GM21526 (cell line): ENCODE data around the gene TMPRSS11E.
A peak's percentile ranks its signal among the peaks of the same experiment; 100 is the strongest.
"Not testable (repeated sequence)": the region's sequence is repeated elsewhere in the genome, so short reads cannot be mapped to it uniquely, and the experiment has no call there.

ENCODE experiments used
- ATAC-seq: cut with Tn5 transposase; IDR thresholded peaks from one replicate; pipeline ENCODE4 v1.9.1; 2021; ENCODE audit warnings: moderate library complexity; ENCODE audit not compliant: unreplicated experiment, low FRiP score

TMPRSS11E gene, protein sequence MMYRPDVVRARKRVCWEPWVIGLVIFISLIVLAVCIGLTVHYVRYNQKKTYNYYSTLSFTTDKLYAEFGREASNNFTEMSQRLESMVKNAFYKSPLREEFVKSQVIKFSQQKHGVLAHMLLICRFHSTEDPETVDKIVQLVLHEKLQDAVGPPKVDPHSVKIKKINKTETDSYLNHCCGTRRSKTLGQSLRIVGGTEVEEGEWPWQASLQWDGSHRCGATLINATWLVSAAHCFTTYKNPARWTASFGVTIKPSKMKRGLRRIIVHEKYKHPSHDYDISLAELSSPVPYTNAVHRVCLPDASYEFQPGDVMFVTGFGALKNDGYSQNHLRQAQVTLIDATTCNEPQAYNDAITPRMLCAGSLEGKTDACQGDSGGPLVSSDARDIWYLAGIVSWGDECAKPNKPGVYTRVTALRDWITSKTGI

DNA sequence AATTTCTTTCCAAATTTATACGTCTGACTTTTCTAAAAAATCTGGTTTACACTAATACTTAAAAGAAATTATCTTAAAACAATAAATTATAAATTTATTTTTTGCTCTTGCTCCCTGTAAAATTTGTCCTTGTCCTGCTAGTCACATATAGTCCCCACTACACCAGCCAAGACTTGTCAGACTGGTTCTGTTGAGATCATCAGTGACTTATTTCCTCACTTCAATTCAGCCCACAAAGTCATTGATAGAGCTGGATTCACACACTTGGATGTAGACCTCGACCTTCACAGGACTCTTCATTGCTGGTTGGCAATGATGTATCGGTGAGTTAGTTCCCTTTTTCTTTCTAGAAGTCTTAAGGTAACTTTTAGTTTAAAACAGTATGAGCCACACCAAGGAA lies at the start of gene TMPRSS11E:
TMPRSS11E (plus strand) TSS at position 263 of the 400 bp plus-strand sequence; CDS start at position 313, 50 bp downstream.
- ATAC-seq: no peak

DNA sequence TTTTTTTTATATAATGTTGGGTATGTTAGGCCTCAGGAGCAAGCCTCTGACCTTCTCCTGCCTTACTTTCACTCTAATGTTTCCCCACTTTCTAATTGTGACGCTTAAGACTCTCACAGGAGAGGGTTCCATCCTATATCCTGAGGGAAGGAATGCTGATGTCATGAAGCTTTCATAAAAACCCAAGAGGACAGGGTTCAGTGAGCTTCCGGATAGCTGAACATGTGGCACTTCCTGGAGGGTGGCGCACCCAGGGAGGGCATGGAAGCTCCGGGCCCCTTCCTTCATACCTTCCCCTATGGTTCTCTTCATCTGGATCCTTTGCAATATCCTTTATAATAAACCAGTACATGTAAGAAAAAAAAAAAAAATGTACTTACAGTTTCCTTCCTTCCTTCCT lies 48.0 kb upstream of the TMPRSS11E start:
- ATAC-seq: no peak

DNA sequence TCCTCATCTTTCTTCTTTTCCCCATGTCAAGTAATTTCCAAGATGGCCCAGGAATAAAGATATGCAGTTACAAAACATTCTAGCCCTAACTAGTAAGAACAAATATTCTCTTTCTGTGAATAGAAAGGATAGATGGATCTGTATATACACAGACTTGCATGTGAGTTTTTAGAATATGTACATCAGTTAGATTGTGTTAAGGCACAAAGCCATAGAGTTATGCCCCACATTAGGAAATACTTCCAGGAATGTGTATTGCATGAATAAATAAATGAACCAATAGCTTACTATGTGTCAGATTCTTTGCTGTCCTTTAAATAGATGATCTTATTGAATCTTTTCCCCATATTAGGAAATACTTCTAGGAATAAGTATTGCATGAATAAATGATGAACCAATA lies 46.0 kb upstream of the TMPRSS11E start:
- ATAC-seq: no peak

DNA sequence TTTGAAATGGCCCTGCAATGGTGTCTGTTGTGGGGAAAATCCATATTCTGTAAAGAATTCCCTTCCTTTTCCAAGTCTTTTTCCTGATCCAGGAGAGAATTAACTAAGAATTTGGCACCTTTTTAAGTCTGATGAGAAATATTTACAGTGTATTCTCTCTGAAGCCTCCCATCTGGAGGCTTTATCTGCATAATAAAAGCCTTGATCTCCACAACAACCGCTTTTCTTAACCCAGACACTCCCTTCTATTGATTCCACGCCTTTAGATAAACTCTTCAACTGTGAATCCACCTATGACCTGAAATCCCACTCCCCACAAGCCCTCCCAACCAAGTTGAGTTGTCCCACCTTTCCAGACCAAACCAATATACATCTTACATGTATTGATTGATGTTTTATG lies 43.1 kb upstream of the TMPRSS11E start:
- ATAC-seq: no peak

DNA sequence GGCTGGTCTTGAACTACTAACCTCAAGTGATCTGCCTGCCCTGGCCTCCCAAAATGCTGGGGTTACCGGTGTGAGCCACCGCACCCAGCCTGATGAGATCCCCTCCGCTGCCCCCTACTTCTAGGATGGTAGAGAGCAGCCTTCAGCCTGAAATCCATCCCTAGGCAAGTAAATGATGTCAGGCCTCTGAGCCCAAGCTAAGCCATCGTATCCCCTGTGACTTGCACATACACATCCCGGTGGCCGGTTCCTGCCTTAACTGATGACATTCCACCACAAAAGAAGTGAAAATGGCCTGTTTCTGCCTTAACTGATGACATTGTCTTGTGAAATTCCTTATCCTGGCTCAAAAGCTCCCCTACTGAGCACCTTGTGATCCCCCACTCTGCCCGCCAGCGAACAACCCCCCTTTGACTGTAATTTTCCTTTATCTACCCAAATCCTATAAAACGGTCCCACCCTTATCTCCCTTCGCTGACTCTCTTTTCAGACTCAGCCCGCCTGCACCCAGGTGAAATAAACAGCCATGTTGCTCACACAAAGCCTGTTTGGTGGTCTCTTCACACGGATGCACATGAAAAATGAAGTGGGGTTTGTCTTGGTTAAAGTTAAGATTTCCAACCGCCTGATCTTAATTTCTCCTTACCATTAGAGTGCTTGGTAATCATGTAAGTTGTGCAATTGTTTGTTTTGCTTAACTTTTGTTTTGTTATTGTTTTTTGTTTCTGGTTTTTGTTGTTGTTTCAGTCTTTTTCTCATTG lies 41.4 kb upstream of the TMPRSS11E start:
- not testable (repeated sequence) for ATAC-seq

DNA sequence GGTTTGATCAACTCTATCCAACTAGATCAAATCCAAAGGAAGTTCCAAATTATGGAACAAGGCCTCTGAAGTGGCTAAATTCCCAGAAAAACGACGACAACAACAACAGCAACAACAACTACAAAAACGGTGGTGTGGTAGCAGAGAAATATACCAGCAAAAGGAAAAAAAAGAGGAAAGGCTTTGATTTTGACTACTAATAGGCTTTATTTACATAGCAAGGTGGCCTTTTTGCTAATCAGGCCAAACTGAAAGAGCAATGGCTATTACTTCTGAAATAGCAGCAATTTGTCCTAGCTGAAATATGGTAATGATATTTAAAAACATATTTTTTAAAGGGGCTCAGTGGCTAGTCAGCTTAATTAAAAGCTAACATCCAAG lies 40.8 kb upstream of the TMPRSS11E start:
- ATAC-seq: no peak

DNA sequence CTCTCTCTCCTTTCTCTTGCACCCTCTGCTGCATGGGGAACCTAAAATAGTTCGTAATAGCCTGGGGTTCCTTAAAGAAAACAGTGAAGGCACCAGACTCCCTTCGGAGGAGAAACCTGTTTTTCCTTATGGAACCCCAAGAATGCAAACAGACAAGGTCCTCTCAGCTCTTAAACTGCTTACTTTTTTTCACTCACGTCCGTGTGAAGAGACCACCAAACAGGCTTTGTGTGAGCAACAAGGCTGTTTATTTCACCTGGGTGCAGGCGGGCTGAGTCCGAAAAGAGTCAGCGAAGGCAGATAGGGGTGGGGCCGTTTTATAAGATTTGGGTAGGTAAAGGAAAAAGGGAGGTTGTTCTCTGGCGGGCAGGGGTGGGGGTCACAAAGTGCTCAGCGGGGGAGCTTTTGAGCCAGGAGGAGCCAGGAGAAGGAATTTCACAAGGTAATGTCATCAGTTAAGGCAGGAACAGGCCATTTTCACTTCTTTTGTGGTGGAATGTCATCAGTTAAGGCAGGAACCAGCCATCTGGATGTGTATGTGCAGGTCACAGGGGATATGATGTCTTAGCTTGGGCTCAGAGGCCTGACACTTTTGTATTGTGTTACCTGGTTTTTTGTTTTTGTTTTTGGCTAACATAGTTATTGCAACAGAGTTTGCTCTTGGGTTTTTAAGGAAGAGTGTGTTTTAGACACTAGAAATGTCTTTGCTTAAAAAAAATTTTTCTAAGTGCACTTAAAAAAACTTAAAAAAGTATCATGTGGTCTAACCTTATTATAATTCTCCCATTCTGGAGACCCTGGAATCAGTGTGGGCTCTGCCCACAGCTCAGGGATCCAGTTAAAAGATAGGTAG lies 40.0 kb upstream of the TMPRSS11E start:
- ATAC-seq: not testable (repeated sequence)

DNA sequence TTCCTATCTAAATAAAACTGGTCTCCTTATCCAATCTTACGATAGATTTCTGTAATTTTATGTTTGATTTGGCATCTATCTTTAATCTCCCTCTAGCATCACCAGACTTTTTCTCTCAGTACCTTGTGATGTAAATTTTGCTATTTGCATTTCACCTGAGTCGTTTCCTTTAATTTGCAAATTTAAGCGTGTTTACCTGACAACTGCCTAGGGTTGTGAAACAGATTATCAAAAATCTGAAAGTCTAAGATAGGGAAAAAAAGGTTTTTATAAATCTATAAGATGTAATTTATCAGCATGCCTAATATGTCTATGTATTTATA lies 39.4 kb upstream of the TMPRSS11E start:
- no peak for ATAC-seq

DNA sequence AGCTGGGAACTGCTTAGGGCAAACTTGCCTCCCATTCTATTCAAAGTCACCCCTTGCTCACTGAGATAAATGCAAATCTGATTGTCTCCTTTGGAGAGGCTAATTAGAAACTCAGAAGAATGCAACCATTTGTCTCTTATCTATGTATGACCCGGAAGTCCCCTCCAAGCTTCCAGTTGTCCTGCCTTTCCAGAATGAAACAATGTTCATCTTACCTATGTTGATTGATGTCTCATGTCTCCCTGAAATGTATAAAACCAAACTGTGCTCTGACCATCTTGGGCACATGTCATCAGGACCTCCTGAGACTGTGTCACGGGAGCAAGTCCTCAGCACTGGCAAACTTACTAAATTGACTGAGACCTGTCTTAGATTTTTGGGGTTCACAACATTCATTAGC lies 37.1 kb upstream of the TMPRSS11E start:
- no peak for ATAC-seq

DNA sequence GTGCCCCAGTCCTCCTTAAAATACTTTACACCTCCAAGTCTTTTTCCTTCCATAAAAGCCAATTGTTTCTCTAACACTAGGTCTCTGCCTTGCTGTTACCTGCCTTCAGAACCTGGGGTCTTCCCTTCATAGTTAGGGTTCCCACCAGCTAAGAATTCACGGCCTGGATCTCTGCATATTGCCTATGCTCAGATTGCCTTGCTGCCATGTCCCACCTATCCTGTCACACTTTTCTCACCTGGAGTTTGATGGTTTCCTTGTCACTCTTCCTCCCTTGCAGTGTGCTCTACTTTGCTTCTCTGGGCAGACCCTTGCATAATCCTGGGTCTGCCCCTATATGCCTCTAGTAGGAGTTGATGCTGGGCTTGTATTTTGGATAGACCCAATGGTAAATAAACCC lies 36.6 kb upstream of the TMPRSS11E start:
- no peak for ATAC-seq

DNA sequence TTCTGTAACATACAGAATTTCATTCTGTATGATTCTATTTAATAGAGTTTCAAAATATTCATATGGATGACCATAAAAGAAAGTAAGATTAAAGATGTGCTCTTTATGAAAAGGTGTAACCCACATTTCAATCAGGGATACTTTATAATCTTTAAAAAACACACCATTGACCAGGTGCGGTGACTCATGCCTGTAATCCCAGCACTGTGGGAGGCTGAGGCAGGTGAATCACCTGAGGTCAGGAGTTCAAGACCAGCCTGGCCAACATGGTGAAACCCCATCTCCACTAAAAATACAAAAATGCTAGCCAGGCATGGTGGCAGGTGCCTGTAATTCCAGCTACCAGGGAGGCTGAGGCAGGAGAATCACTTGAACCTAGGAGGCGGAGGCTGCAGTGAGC lies 35.2 kb upstream of the TMPRSS11E start:
- ATAC-seq: not testable (repeated sequence)

DNA sequence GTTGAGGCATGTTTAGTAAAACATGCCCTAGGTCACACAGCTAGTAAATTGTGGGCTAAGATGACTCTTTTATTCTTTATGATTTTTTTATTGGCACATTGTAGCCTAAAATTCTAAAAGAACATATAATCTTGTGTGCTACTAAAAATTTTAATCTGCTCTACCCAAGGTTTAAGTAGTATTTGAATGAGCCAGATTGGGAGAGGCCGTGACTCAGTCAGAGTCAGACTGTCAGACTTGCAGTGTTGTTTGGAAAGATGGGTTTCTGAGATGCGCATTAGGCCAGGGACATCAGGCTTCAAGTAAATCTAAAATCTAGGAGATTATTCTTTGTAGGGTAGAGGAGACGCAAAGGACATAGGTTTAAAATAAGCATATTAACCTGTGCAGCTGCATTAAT lies 30.7 kb upstream of the TMPRSS11E start:
- ATAC-seq: no peak

DNA sequence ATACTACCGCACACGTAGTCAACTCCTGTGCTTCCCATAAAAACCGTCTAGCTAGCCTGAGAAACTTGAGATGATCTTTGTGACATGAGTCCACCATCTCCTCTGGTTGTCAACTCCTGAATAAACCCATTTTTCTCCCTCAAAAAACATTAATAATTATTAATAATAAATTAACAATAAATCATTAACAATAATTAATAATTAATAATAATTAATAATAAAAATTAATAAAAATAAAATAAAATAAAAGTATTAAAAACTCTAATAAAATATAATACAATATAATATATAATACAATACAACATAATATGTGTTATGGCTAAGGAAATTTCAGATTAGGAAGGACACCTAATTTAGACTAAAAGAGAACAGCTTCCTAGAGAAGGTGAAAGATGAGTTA lies 20.7 kb upstream of the TMPRSS11E start:
- ATAC-seq: no peak

DNA sequence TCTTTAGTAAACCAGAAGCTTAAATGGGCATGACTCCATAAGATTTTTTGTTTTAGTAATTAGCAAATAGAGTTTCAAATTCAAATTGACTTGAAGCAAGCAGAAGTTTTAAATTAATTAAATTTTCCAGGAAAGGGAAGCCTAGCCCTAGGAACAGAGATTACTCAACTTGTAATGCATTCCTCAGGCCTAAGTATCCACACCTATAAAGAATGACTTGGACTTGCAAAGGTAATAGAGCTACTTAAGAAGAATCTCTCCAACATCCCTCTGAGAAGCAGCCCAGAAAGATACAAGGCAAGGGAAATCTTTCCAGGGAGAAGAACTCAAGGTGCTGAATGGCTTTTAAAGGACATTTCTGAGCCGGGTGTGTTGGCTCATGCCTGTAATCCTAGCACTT lies 16.9 kb upstream of the TMPRSS11E start:
- ATAC-seq: no peak

DNA sequence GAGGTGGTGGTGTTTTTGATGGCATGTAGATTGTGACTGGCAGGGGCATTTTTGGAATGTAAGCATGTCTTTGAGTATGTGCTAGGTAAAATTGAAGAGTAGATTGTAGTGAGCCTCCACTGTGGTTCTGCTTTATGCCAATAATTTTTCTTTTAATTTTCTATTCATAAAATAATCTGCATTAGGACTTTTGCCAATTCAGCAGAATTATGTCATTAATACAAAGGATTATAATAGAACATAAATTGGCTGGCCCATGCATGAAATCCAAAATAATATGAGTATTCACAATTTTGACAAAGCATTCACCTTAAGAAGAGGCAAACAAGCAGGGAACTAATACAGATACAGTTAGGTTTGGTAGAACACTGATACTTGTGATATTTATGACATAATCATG lies 14.9 kb upstream of the TMPRSS11E start:
- ATAC-seq: no peak

DNA sequence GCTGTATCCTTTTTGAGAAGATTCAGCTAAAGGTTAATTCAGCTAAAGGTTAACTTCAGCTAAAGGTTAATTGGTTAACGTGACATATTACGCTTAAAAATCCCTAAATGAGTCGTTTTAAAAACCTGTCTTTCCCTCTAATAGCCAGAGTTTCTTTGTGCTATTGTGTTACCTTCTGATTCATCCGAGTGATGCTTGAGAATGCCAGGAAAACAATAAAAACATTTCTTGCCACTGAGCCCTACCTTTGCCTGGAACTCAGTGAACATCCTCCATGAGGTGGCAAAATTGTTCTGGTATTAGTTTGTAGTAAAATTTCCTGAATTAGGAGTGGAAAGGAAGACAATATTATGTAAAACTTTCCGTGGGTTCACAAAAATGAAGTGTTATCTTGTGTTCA lies 13.7 kb upstream of the TMPRSS11E start:
- ATAC-seq: no peak

DNA sequence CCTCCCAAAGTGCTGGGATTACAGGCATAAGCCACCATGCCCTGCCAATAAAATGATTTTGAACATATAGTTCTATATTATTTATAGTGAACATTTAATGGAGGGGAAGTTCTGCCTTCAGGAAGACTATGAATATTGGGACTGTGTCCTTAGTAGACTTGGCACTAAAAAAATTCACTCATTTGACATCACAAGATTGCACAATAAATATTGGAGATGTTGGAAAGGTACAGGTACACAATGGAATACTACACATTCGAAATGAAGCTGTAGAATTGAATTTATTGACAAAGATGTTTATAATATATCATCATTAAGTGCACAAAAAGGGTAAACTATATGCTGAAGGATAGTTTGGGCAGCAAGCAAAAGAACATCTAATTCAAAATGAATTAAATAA lies 13.0 kb upstream of the TMPRSS11E start:
- ATAC-seq: no peak

DNA sequence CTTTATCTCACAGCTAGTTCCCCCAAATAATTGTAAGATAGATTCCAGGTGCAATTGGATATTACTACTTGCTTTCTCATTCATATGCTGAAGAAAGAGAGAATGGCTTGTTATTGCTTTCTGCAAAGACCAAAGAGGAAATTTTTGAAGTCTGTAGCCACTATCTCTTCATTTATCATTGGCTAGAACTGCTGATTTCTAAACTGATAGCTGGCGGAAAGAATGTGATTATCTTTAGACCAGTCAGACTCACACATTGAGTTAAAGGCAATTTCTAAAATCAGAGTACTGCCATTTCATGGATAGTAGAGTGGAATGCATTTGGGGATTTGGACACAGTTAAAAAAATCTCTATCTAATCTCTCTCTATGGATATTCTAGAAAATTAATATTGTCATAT lies 12.4 kb upstream of the TMPRSS11E start:
- ATAC-seq: no peak

DNA sequence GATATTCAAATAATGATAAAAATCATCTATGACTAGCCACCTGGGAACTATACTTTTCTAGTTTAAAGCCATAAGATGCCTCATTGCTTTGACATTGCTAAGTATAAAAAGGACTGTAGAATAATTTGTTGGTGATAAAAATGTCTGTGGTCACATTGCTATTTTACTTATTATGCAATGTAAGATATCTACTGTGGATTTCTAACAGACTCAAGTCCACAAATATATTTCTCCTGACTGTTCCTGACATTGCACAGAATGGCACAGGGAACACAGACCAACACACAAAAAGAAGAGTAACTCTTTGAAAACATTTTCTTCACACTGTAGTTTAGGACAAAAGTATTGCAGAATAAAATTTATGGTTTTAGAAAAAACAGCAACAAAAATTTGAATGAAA lies 2.2 kb upstream of the TMPRSS11E start:
- no peak for ATAC-seq

DNA sequence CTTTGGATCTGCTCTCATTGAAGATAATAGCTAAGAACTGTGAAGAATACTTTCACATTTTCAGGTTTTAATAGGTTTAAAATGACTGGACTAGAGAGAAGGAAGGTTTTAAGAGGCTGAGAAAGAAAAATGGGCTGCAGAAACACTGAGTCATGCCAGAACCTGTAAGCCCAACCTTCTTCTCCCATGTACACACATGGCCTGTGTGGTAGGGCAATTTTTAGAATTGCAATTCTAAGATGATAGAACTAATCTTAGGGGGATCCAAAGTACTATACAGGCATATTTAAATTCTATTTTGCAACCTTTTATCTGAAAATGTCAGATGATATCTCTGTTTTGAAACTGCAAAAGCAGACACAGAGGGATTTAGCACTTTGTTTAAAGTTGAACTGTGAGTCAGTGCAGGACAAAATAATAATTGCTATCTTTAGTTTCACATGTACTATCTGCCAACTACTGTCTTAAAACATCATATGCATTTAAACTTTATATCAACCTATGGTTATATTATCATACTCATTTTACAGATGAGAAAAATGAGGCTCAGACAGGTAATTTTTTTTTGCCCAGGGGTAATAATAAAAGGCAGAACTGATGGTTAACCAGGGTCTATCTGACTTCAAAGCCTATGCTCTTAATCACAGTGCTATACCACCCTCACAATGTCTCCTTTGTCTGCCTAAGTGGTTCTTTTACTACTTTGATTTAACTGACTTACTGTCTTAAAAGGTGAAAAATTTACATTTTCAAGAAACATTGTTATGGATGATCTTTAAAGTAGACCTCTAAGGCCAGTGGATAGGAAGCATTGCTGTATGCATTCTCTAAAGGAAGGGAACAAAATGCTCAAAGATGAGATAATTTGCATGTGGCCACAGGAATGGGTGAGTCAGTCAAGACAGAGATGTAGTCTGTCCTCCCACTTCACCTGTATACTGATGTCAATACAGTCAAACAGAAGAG lies 4.3 kb downstream of the TMPRSS11E start:
- peak; percentile 89 for ATAC-seq
